ELR (cell line): ENCODE results near the gene CCNY.
"Not testable (repeated sequence)": the region's sequence is repeated elsewhere in the genome, so short reads cannot be mapped to it uniquely, and the experiment has no call there.

Source experiments
- DNase-seq: peaks from one replicate; pipeline ENCODE4 v3.0.0-alpha.2; 2015; ENCODE audit warnings: low read depth

The CCNY gene

GRCh38 chr10:35334297-35334696 lies 2.0 kb upstream of the CCNY start:
- DNase-seq: no peak

GRCh38 chr10:35335133-35336083 lies 901 bp upstream of the CCNY start:
- peak; percentile 60 for DNase-seq

- peak; percentile 62 for DNase-seq
Observed at GRCh38 chr10:35336921-35337823, 863 bp downstream of the CCNY start.

- peak; percentile 48 for DNase-seq
Observed at GRCh38 chr10:35339942-35340341, 3.6 kb downstream of the CCNY start.

GRCh38 chr10:35340975-35341374 lies 4.7 kb downstream of the CCNY start:
- peak; percentile 82 for DNase-seq

GRCh38 chr10:35341521-35341920 lies 5.2 kb downstream of the CCNY start:
- DNase-seq: no peak

GRCh38 chr10:35342183-35342753 lies 6.0 kb downstream of the CCNY start:
- DNase-seq: no peak

- DNase-seq: no peak
Observed at GRCh38 chr10:35343739-35344138, 7.4 kb downstream of the CCNY start.

GRCh38 chr10:35345383-35345742 lies 9.1 kb downstream of the CCNY start:
- DNase-seq: no peak

- no peak for DNase-seq
Observed at GRCh38 chr10:35346248-35346647, 9.9 kb downstream of the CCNY start.

GRCh38 chr10:35347121-35347562 lies 10.8 kb downstream of the CCNY start:
- no peak for DNase-seq

- DNase-seq: no peak
Observed at GRCh38 chr10:35347899-35348608, 11.7 kb downstream of the CCNY start.

- no peak for DNase-seq
Observed at GRCh38 chr10:35348609-35349388, 12.5 kb downstream of the CCNY start.

- DNase-seq: no peak
Observed at GRCh38 chr10:35349389-35349915, 13.1 kb downstream of the CCNY start.

- no peak for DNase-seq
Observed at GRCh38 chr10:35351021-35351420, 14.7 kb downstream of the CCNY start.

GRCh38 chr10:35352097-35352496 lies 15.8 kb downstream of the CCNY start:
- no peak for DNase-seq

- DNase-seq: no peak
Observed at GRCh38 chr10:35352512-35352911, 16.2 kb downstream of the CCNY start.

GRCh38 chr10:35353395-35353794 lies 17.1 kb downstream of the CCNY start:
- DNase-seq: no peak

GRCh38 chr10:35353805-35354204 lies 17.5 kb downstream of the CCNY start:
- no peak for DNase-seq

- DNase-seq: not testable (repeated sequence)
Observed at GRCh38 chr10:35354257-35354656, 17.9 kb downstream of the CCNY start.
